NB4 (cell line): Measurements from ENCODE around the gene HCK.

Source experiments
- CTCF ChIP-seq: IDR thresholded peaks from one replicate; pipeline ENCODE4 v1.5.1; 2012; ENCODE audit warnings: low read depth, low read length
- POLR2A ChIP-seq: IDR thresholded peaks from 2 replicates; pipeline ENCODE4 v1.6.1; 2011; ENCODE audit warnings: mild to moderate bottlenecking; ENCODE audit not compliant: insufficient read length; ENCODE audit errors: extremely low read depth

- TF ChIP-seq POLR2A (no peak), CTCF (no peak)
These were observed 60.8 kb downstream of the HCK start for GRCh38 chr20:32112841-32113240.
